ENCODE data around the gene LITAF. TPM values are rescaled to one million over a fixed set of nuclear protein-coding genes. Genes with fewer than 3 reads are reported as not detected.

The LITAF gene
- polyA plus RNA-seq, 1 of the 3 experiments (the other 2 are of a cell fraction), result 45.7 TPM

DNA sequence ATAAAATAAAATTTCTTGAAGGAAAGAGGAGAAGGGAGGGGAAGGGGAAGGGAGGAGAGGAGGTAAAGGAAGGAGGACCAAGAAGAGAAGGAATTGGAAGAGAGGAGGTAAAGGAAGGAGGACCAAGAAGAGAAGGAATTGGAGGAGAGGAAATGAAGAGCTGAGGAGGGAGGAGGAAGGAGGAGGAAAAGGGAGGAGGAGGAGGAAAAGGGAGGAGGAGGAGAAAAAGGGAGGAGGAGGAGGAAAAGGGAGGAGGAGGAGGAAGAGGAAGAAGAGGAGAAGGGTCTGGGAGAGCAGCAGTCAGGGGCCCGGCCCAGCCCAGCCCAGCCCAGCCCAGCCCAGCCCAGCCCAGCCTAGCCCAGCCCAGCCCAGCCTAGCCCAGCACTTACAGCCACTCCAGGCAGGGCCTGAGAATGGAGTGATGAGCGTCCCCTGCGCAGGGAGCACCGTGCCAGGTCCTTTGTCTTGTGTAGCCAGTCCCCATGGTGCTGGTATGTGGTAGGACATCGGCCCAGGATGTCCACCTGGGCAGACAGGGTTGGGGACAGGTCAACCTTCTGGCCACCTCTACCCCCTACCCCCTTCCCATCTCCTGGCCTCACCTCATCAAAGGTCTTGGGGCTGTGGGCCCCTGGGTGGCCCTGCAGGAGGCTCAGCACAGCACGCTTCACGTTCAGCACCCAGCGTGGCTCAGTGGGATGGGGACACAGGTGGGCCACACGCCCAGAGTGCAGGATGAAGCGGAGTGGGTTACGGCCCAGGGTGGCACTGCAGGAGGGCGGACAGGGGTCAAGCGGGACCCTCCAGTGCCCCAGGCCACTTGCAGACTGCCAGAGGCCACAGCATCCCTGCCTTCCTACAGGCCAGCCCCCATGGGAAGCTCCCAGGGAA is 70.9 kb downstream of the LITAF start:
- Histone ChIP-seq H3K4me3 (ENCODE audit: low read depth in 2 of 2, low read length in 1 of 2) (no peak overlapping the region), H2AFZ (ENCODE audit: low read depth) (no peak overlapping the region), H3K9me2 (no peaks in the 10 kb centered on the region), H3F3A (replicated peaks; ENCODE audit: insufficient read depth) (no peaks in the 10 kb centered on the region), H3K27ac (ENCODE audit: low read depth in 2 of 2, low read length in 1 of 2) (no peak overlapping the region), H3K79me2 (ENCODE audit: insufficient read depth) (no peaks in the 10 kb centered on the region), H3K36me3 (replicated peaks in 1 of 2; ENCODE audit: control insufficient read depth in 1 of 2, insufficient read depth in 2 of 2, low read length in 1 of 2) (no peaks in the 10 kb centered on the region), H3K27me3 (ENCODE audit: insufficient read depth) (no peaks in the 10 kb centered on the region), H3K9ac (no peak overlapping the region), H3K4me2 (no peak overlapping the region), H3K4me1 (ENCODE audit: control insufficient read depth in 1 of 2, insufficient read depth in 2 of 2, low read depth in 1 of 2, low read length in 1 of 2) (peaks cover 0 to 6% of the 10 kb centered on the region in 2 experiments; a peak in 1 of 4 replicates), H3K9me3 (no peaks in the 10 kb centered on the region), H4K20me1 (ENCODE audit: insufficient read depth) (no peaks in the 10 kb centered on the region)
- ChIA-PET CTCF (interaction anchor here (1.0 to 2.1 kb wide), 5 partner anchors 16 to 120 kb away, joined by 3 to 10 read pairs (median 4); no protein-coding TSS in a partner anchor), POLR2A (no interaction called here)
- TF ChIP-seq, protein P1, sequence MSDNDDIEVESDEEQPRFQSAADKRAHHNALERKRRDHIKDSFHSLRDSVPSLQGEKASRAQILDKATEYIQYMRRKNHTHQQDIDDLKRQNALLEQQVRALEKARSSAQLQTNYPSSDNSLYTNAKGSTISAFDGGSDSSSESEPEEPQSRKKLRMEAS (IDR thresholded peaks at IDR 0.05; ENCODE audit: low read depth), result no peak
- WGBS (ENCODE audit: low lambda C conversion rate), result 55% methylated on average over 8 of the region's 13 CpGs
- DNase-seq, result no peak

GRCh38 chr16:11514283-11514682 is 72.4 kb downstream of the LITAF start:
- no peaks in the 10 kb centered on the region for H3K27me3 ChIP-seq (ENCODE audit: insufficient read depth)
- no peak for TF ChIP-seq CTCF (IDR thresholded peaks at IDR 0.05)
- no peak for TF ChIP-seq NRF1 (IDR thresholded peaks at IDR 0.05; ENCODE audit: low read depth, low read length)
- no peak for TF ChIP-seq FOXJ3 (CRISPR knock-in tag; IDR thresholded peaks at IDR 0.05)
- TF ChIP-seq CHD2 (IDR thresholded peaks at IDR 0.05; ENCODE audit: low read length, partially characterized antibody), result no peak
- TF ChIP-seq, protein P2, sequence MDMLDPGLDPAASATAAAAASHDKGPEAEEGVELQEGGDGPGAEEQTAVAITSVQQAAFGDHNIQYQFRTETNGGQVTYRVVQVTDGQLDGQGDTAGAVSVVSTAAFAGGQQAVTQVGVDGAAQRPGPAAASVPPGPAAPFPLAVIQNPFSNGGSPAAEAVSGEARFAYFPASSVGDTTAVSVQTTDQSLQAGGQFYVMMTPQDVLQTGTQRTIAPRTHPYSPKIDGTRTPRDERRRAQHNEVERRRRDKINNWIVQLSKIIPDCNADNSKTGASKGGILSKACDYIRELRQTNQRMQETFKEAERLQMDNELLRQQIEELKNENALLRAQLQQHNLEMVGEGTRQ (IDR thresholded peaks at IDR 0.05; ENCODE audit: borderline replicate concordance, low read depth, low read length), result no peak
- TF ChIP-seq MEF2A (IDR thresholded peaks at IDR 0.05; ENCODE audit: borderline replicate concordance, low read depth), result no peak
- TF ChIP-seq RXRA (IDR thresholded peaks at IDR 0.05; ENCODE audit: borderline replicate concordance, low read depth), result no peak
- TF ChIP-seq USF1 (IDR thresholded peaks at IDR 0.05; ENCODE audit: borderline replicate concordance, low read depth), result no peak
- no peak for TF ChIP-seq REST (IDR thresholded peaks at IDR 0.05; ENCODE audit: low read depth, low read length)
- no peak for TF ChIP-seq EP300 (IDR thresholded peaks at IDR 0.05; ENCODE audit: borderline replicate concordance in 1 of 2, low read depth in 1 of 2, low read length in 1 of 2)
- TF ChIP-seq, protein P3, sequence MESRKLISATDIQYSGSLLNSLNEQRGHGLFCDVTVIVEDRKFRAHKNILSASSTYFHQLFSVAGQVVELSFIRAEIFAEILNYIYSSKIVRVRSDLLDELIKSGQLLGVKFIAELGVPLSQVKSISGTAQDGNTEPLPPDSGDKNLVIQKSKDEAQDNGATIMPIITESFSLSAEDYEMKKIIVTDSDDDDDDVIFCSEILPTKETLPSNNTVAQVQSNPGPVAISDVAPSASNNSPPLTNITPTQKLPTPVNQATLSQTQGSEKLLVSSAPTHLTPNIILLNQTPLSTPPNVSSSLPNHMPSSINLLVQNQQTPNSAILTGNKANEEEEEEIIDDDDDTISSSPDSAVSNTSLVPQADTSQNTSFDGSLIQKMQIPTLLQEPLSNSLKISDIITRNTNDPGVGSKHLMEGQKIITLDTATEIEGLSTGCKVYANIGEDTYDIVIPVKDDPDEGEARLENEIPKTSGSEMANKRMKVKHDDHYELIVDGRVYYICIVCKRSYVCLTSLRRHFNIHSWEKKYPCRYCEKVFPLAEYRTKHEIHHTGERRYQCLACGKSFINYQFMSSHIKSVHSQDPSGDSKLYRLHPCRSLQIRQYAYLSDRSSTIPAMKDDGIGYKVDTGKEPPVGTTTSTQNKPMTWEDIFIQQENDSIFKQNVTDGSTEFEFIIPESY (IDR thresholded peaks at IDR 0.05; ENCODE audit: borderline replicate concordance, low read depth), result no peak
- TF ChIP-seq, protein P4, sequence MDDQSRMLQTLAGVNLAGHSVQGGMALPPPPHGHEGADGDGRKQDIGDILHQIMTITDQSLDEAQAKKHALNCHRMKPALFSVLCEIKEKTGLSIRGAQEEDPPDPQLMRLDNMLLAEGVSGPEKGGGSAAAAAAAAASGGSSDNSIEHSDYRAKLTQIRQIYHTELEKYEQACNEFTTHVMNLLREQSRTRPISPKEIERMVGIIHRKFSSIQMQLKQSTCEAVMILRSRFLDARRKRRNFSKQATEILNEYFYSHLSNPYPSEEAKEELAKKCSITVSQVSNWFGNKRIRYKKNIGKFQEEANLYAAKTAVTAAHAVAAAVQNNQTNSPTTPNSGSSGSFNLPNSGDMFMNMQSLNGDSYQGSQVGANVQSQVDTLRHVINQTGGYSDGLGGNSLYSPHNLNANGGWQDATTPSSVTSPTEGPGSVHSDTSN (IDR thresholded peaks at IDR 0.05), result no peak

More at GRCh38 chr16:11514283-11514682, 72.4 kb downstream of the LITAF start:
- no peak overlapping the region for H3K4me3 ChIP-seq (ENCODE audit: low read depth in 2 of 2, low read length in 1 of 2)
- DNase-seq, result no peak
- 90% methylated on average over 7 of the region's 14 CpGs for WGBS (ENCODE audit: low lambda C conversion rate)
- H4K20me1 ChIP-seq (ENCODE audit: insufficient read depth), result no peaks in the 10 kb centered on the region
- no peaks in the 10 kb centered on the region for H3K9me3 ChIP-seq
- H3K9me2 ChIP-seq, result no peaks in the 10 kb centered on the region
- peak overlapping the region in 1 of 2 experiments; percentile 14; a peak in 1 of 4 replicates for H3K27ac ChIP-seq (ENCODE audit: low read depth in 2 of 2, low read length in 1 of 2)
- H3F3A ChIP-seq (replicated peaks; ENCODE audit: insufficient read depth), result no peaks in the 10 kb centered on the region
- H3K79me2 ChIP-seq (ENCODE audit: insufficient read depth), result no peaks in the 10 kb centered on the region
- peaks cover 0 to 6% of the 10 kb centered on the region in 2 experiments; a peak in 1 of 4 replicates for H3K4me1 ChIP-seq (ENCODE audit: control insufficient read depth in 1 of 2, insufficient read depth in 2 of 2, low read depth in 1 of 2, low read length in 1 of 2)
- ChIA-PET CTCF (interaction anchor here (0.9 to 1.7 kb wide), 5 partner anchors 18 to 118 kb away, joined by 3 to 4 read pairs (median 3); no protein-coding TSS in a partner anchor), POLR2A (no interaction called here)
- no peak overlapping the region for H3K9ac ChIP-seq
- no peak overlapping the region for H3K4me2 ChIP-seq
- H3K36me3 ChIP-seq (replicated peaks in 1 of 2; ENCODE audit: control insufficient read depth in 1 of 2, insufficient read depth in 2 of 2, low read length in 1 of 2), result no peaks in the 10 kb centered on the region
- no peak overlapping the region for H2AFZ ChIP-seq (ENCODE audit: low read depth)

All from SK-N-SH (cell line).